ENCODE measurements around the gene CCDC69.

- TF ChIP-seq POLR2A (IDR thresholded peaks at IDR 0.05), result no peak
- no peak for TF ChIP-seq CTCF (IDR thresholded peaks at IDR 0.05)
- TF ChIP-seq POLR2AphosphoS5 (IDR thresholded peaks at IDR 0.05), result no peak
Measured at GRCh38 chr5:151237685-151238084, 13.8 kb upstream of the CCDC69 start.
